GM23338 (cell line): Measurements from ENCODE around the gene LEP.

Source experiments
- CREB1 ChIP-seq: fragments of 250-450 bp; sonication (Bioruptor Pico); IDR thresholded peaks from 2 replicates; pipeline ENCODE4 v1.5.0; 2020; ENCODE audit warnings: low read depth, mild to moderate bottlenecking, moderate library complexity
- CTCF ChIP-seq, 2 experiments: fragments of 200-600 bp in 1 of 2; sonication (generic) in 1 of 2; conservative IDR thresholded peaks; 2 replicates each; pipeline versions ENCODE4 v1.5.1 to v1.6.1; 2016 to 2017; ENCODE audit warnings: antibody characterized with exemption in 2 of 2, low read depth in 2 of 2, mild to moderate bottlenecking in 2 of 2, moderate library complexity in 1 of 2
- EZH2 ChIP-seq: fragments of 200-600 bp; sonication (generic); IDR thresholded peaks from one replicate; pipeline ENCODE4 v1.8.0; 2017; ENCODE audit warnings: antibody characterized with exemption, mild to moderate bottlenecking, low read depth; ENCODE audit not compliant: unreplicated experiment
- EZH2phosphoT487 ChIP-seq: fragments of 200-600 bp; sonication (generic); IDR thresholded peaks from one replicate; pipeline ENCODE4 v1.8.1; 2018; ENCODE audit warnings: antibody characterized with exemption; ENCODE audit not compliant: unreplicated experiment
- POLR2AphosphoS5 ChIP-seq: IDR thresholded peaks from 2 replicates; pipeline ENCODE4 v1.6.1; 2016; ENCODE audit warnings: antibody characterized with exemption, low read depth
- REST ChIP-seq: IDR thresholded peaks from one replicate; pipeline ENCODE4 v1.6.1; 2018; ENCODE audit warnings: antibody characterized with exemption; ENCODE audit not compliant: unreplicated experiment

GRCh38 chr7:128251337-128251736 lies 10.3 kb downstream of the LEP start:
- TF ChIP-seq CTCF (conservative IDR thresholded peaks at IDR 0.05; ENCODE audit: low read depth in 2 of 2) (no peak), CREB1 (CRISPR knock-in tag) (no peak), REST (no peak), EZH2phosphoT487 (no peak), POLR2AphosphoS5 (no peak), EZH2 (no peak)
